HG03575 (cell line): ENCODE results near the gene HSPBP1.
A peak's percentile ranks its signal among the peaks of the same experiment; 100 is the strongest.

ENCODE experiments used
- ATAC-seq: cut with Tn5 transposase; IDR thresholded peaks from one replicate; pipeline ENCODE4 v1.9.1; 2021; ENCODE audit not compliant: unreplicated experiment, insufficient number of reproducible peaks, low FRiP score; ENCODE audit errors: extremely low read depth

Gene HSPBP1

GRCh38 chr19:55278391-55279135 lies 1.3 kb downstream of the HSPBP1 start:
- no peak for ATAC-seq

GRCh38 chr19:55277494-55277893 lies 2.4 kb downstream of the HSPBP1 start:
- ATAC-seq, result no peak

DNA sequence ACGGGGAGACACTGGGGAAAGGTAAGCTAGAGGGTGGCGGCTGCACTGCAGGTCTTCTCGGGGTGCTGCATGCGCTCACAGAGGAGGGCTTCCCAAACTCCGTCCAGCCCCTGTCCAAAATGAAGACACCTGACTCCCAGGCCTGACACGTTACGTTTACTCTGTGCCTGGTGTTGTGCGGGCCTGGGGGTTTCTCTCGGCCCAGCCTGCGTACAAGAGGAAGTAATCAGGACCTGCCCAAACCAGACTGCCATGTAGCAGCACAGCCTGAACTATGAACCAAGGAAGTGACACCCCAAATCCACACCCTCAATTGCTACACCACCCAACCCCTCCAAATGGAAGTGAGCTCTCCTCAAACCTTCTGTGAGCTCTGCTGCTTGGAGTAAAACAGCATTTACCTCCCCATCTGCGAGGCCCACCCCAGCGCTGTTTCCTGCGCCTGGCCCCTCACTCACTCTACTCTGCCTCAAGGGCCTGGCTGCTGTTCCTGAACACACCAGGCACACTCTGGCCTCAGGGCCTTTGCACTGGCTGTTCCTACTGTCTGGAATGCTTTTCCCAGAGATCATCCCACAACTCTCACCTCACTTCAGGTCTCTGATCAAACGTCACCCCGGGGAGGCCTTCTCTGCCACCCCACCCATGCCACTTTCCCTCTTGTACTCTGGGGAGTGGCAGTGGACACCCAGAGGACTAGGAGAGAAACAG lies 3.0 kb downstream of the HSPBP1 start:
- ATAC-seq, result no peak

- no peak for ATAC-seq
Measured at GRCh38 chr19:55275851-55276719, 3.8 kb downstream of the HSPBP1 start.

DNA sequence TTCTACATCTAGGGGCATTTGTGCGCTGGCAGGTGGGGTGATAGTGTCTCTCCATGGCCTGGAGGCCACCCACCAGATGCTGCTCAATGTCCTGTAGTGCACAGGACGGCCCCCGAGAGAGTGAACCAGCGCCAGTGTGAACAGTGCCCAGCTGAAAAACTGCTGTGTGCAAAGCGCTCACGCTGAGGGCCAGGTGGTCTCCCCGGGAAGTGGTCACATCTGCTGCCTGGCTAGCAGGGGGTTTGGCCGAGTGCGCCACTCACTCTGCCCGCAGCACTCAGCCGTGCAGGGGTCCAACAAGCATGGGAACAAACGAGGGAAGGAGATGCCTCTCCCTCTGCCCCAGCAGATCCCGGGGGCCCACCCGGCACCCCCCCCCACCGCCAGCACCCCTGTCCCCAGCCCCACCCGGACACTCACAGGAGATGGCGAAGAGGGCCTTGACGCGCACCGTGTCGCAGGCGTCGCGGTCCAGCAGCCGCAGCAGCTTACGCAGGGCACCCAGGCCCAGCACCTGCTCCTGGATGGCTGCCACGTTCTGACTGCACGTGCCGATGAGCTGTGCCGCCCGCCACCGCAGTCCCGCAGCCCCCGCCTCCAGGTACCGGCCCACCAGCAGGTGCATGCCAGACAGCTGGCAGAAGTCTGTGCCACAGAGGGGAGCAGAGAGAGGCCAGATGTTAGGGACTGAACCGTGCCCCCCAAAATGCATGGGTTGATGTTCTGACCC lies 5.8 kb downstream of the HSPBP1 start:
- ATAC-seq, result no peak

GRCh38 chr19:55272142-55272541 lies 7.8 kb downstream of the HSPBP1 start:
- no peak for ATAC-seq

GRCh38 chr19:55270172-55270942 lies 9.6 kb downstream of the HSPBP1 start:
- no peak for ATAC-seq

- ATAC-seq, result no peak
Measured at GRCh38 chr19:55269299-55269698, 10.6 kb downstream of the HSPBP1 start.

GRCh38 chr19:55266840-55267239 lies 13.1 kb downstream of the HSPBP1 start:
- ATAC-seq, result no peak

- ATAC-seq, result no peak
Measured at GRCh38 chr19:55266404-55266803, 13.5 kb downstream of the HSPBP1 start.

- ATAC-seq, result no peak
Measured at GRCh38 chr19:55265723-55266386, 14.1 kb downstream of the HSPBP1 start.

DNA sequence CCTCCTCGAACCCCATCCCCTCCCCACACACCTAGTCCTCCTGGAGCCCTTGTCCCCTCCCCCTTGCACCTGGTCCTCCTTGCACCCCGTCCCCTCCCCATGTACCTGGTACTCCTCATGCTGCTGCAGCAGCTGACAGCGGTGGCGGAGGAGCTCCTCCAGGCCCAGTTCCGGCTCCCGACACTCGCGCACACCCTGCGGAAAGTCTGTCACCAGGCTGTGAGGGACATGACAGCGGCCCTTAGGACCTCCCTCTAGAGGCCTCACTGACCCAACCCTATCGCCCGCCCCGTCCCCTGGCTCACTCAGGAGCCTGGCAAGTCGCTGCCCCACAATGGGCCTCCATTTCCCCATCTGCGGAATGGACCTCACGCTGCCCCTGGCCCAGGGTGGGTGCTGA lies 14.7 kb downstream of the HSPBP1 start:
- no peak for ATAC-seq

DNA sequence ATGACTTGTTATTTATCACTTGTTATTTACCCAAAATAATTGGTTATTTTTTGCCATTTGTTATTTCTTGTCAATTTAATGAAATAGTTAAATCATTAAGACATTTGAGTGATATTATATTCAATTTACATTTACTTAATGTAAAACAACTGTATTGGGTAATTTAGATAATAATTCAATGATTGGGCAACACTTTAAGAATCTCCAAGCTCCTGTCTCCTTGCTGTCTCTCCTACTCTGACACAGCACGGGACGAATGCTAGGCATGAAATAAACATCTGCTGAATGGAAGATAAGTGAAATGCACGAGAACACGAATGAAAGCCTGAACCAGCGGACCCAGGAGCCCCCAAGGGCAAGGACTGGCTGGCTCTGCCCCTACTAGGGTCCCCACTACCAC lies 15.4 kb downstream of the HSPBP1 start:
- ATAC-seq, result no peak

DNA sequence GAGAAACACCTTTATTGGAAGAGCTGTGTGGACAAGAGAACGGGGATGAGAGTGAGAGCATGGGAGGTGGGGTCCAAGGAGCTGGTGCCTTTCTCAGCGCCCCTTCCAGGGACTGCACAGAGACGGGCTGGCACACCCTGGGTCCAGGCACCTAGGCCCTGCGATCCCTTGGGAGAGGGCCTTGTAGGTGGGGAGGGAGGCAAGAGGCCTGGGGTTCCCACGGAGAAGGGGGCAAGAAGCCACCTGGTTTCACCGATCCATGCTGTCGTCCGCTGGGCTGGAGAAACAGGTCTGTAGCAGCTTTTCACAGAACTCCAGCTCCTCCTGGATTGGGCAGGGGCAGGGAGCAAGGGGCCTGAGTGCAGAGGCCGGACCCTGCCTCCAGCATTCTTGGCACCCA lies 17.6 kb downstream of the HSPBP1 start:
- ATAC-seq, result no peak

DNA sequence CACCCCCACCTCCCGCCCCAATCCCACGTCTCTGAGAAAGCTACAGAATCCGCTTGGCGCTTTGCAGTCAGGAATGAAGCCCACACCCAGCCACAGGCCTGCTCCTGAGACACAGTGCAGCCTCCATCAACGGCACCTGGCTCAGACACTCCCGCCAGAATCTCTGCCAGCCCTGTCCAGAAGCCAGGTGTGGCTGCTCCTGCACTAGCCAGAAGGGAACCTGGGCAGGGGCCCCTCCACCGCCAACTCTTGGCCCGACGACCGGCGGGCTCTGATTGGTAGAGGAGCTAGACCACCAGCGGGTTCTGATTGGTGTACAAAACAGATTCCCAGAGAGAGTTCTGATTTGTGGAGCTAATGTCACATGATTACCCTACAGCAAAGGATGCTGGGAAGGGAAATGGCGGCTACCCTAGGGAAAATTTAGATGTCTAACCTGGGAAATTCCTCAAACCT lies 18.2 kb downstream of the HSPBP1 start:
- ATAC-seq, result no peak

DNA sequence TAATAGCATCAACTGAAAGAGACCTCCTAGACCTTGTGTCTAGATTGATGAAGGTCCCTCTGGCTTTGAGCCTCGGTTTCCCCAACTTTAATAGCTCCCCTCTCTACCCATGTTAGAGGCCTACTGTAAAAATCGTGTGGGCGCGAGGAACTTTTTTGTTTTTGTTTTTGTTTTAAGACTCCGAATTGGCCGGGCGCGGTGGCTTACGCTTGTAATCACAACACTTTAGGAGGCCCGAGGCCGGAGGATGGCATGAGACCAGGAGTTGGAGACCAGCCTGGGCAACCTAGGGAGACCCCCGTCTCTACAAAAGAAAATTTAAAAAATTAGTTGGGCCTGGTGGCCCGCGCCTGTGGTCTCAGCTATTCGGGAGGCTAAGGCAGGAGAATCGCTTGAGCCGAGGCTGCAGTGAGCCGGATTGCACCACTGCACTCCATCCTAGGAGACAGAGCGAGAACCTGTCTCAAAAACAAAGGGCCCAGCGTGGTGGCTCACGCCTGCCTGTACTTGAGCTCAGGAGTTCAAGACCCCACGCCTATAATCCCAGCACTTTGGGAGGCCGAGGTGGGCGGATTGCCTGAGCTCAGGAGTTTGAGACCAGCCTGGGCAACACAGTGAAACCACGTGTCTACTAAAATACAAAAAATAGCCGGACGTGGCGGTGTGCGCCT lies 20.2 kb downstream of the HSPBP1 start:
- no peak for ATAC-seq

- peak; percentile 44 for ATAC-seq
Measured at GRCh38 chr19:55258828-55259539, 20.9 kb downstream of the HSPBP1 start, which contains the start of gene PPP6R1. TSS of gene PPP6R1 (minus strand) at chr19:55259017. CDS start at chr19:55247103, 11,914 bp downstream.
